ENCODE results near the gene MTREX.

- TF ChIP-seq CTCF (IDR thresholded peaks at IDR 0.05) (no peak), POLR2A (IDR thresholded peaks at IDR 0.05) (no peak)
Measured at GRCh38 chr5:55305345-55305744, 2.4 kb upstream of the MTREX start.

Data from Peyer's patch (tissue), 4 donors.